ENCODE results near the gene NTN3. TPM values are rescaled to one million over a fixed set of nuclear protein-coding genes. Genes with fewer than 3 reads are reported as not detected.
A peak's percentile ranks its signal among the peaks of the same experiment; 100 is the strongest.

Gene NTN3
- total RNA-seq, 3 donors from 2014 or later = 0.44 TPM; not detected in 2

- TF ChIP-seq, protein P1, sequence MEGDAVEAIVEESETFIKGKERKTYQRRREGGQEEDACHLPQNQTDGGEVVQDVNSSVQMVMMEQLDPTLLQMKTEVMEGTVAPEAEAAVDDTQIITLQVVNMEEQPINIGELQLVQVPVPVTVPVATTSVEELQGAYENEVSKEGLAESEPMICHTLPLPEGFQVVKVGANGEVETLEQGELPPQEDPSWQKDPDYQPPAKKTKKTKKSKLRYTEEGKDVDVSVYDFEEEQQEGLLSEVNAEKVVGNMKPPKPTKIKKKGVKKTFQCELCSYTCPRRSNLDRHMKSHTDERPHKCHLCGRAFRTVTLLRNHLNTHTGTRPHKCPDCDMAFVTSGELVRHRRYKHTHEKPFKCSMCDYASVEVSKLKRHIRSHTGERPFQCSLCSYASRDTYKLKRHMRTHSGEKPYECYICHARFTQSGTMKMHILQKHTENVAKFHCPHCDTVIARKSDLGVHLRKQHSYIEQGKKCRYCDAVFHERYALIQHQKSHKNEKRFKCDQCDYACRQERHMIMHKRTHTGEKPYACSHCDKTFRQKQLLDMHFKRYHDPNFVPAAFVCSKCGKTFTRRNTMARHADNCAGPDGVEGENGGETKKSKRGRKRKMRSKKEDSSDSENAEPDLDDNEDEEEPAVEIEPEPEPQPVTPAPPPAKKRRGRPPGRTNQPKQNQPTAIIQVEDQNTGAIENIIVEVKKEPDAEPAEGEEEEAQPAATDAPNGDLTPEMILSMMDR (IDR thresholded peaks at IDR 0.05) = no peak
- Histone ChIP-seq H3K4me3 (no peak overlapping the region), H3K9me3 (no peaks in the 10 kb centered on the region), H3K4me1 (ENCODE audit: low read depth) (peaks cover 6% of the 10 kb centered on the region), H3K36me3 (ENCODE audit: low read depth) (no peaks in the 10 kb centered on the region)
- ATAC-seq = no peak
- intact Hi-C loops (cut with DNase I, micrococcal nuclease) = no loop called here
- no peak for DNase-seq
Observed at GRCh38 chr16:2505695-2506094, 34.6 kb downstream of the NTN3 start.

DNA sequence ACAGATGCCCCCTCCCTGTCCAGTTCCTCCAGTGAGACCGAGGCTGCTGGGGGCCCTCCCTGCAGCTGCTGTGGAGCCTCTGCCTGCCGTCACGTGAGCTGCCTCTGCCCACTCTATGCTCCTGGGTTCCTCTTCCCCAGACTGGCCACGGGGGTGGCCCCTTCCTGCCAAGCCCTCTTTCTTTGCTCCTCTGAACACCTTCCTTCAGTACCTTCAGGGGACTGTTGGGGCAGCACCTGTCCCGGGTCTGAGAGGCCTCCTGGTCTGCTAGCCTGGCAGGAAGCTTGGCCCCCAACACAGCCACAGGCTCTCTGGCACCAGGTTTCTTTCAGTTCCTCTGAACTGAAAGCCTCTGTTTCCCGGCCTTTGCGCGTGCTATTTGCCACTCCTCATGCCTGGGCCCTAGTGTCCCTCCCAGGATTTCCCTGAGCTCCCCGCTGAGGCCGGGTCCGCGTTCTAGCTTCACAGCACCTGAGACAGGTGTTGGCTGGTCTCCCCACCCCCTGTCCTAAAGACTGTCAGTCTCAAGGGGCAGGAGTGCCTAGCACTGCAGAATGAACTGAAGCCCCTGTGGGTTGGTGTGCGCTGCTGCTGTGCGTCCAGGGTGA lies 36.1 kb downstream of the NTN3 start:
- DNase-seq = peak in 1 of 3 donors; percentile 69

DNA sequence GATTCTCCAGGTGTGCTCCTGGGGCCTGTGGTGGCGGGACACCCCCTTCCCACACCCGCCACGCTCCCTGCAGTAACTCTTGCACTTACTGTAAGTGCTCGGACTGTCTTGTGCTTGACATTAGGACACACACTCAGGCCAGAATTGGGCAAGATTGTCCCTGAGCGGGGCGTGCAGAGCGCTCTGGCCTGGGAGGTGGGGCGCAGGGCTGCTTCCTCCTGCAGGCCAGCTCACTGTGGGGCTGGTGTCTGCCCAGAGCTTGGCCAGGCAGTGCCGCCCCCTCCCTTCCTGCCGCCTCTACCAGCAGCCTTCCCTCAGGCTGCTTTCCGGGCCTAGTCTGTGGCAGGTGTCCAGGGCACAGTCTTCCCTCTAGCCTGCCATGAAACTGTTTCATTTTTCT lies 36.6 kb downstream of the NTN3 start:
- H3K9me3 ChIP-seq = no peaks in the 10 kb centered on the region
- no peaks in the 10 kb centered on the region for H3K36me3 ChIP-seq (ENCODE audit: low read depth)
- DNase-seq = peak in 2 of 3 donors; percentile 39 to 71
- no peaks in the 10 kb centered on the region for H3K4me1 ChIP-seq (ENCODE audit: low read depth)
- TF ChIP-seq, protein P1 (IDR thresholded peaks at IDR 0.05) = no peak
- ATAC-seq = peak; percentile 49
- intact Hi-C loops (cut with DNase I, micrococcal nuclease) = no loop called here
- H3K4me3 ChIP-seq = no peak overlapping the region

More for the DNA sequence above, 36.1 kb downstream of the NTN3 start:
- ATAC-seq = peak; percentile 51
- intact Hi-C loops (cut with DNase I, micrococcal nuclease) = no loop called here
- TF ChIP-seq, protein P1 (IDR thresholded peaks at IDR 0.05) = no peak
- Histone ChIP-seq H3K9me3 (no peaks in the 10 kb centered on the region), H3K36me3 (ENCODE audit: low read depth) (no peaks in the 10 kb centered on the region), H3K4me1 (ENCODE audit: low read depth) (no peaks in the 10 kb centered on the region), H3K4me3 (no peak overlapping the region)

DNA sequence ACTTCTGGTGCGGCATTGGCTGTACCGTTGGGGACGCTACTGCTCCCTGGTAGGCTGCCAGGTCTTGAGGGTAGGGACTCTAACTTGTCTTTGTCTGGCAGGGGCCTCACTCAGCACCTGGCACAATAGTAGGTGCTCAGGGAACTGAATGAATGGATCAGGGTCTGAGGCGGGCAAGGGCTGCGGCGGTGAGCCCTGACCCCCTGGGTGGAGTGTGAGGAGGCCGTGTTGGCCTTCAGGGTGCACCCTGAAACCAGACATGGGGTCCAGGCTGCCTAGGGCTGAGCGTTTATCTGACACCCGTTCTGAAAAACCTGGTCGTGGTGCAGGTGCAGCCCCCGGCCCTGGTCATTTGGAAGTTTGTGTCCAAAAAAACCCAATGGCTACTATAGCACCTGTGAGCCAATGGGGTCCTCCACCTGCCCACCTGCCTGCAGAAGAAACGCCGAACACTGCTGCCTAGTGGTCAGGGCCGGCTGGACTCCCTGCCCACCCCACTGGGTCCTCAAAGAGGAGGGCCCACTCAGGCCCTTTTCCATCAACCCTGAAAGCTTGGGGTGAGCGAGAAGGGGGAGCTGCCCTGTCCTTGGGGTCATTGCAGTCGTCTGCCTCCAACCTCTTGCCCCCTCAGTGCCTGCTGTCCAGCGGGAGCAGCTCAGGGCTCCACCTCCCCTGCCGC lies 37.8 kb downstream of the NTN3 start:
- DNase-seq (no peak), ATAC-seq (no peak)
- peaks cover 7% of the 10 kb centered on the region for H3K4me1 ChIP-seq (ENCODE audit: low read depth)
- TF ChIP-seq, protein P1 (IDR thresholded peaks at IDR 0.05) = no peak
- no peak overlapping the region for H3K4me3 ChIP-seq
- no peaks in the 10 kb centered on the region for H3K9me3 ChIP-seq
- intact Hi-C loops (cut with DNase I, micrococcal nuclease) = no loop called here
- no peaks in the 10 kb centered on the region for H3K36me3 ChIP-seq (ENCODE audit: low read depth)

DNA sequence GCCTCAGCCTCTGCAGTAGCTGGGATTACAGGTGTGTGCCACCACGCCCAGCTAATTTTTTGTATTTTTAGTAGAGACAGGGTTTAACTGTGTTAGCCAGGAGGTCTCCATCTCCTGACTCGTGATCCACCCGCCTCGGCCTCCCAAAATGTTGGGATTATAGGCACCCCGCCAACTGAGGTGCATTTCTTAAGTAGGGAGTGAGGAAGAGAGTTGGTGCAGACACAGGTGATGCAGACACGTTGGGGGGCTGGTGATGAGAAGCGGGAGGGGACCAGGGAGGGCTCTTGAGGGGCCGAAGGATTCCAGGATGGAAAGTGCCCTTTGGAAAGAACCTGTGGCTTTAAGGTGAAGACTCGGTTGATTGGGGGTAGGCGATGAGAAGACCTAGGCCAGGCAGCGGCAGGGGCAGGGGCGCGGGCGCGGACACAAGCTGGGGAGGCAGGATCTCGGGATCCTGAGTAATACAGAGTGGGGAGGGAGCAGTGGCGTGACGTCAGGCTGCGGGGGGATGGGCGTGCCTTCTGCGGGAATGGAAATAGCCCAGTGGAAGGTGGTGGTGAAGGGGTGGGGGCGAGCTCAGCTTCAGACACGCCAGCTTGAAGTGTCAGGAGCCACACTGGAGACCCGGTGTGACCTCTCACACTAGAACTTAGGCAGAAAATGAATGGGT lies 40.2 kb downstream of the NTN3 start:
- no peak for ATAC-seq
- no peaks in the 10 kb centered on the region for H3K36me3 ChIP-seq (ENCODE audit: low read depth)
- H3K9me3 ChIP-seq = no peaks in the 10 kb centered on the region
- intact Hi-C loops (cut with DNase I, micrococcal nuclease) = no loop called here
- H3K4me1 ChIP-seq (ENCODE audit: low read depth) = peaks cover 18% of the 10 kb centered on the region
- TF ChIP-seq, protein P1 (IDR thresholded peaks at IDR 0.05) = no peak
- peak; percentile 67 to 71 (median 70) for DNase-seq
- H3K4me3 ChIP-seq = no peak overlapping the region

All from mucosa of descending colon (tissue), 3 donors.